Endothelial cell of umbilical vein (primary cell): ENCODE results near the gene GALNT13. TPM values are rescaled to one million over a fixed set of nuclear protein-coding genes. Genes with fewer than 3 reads are reported as not detected.

ENCODE experiments used
- BruUV-seq: library from RNA; stranded (reverse); fragments of 400-500 nt; replicated peaks from 2 replicates; lab custom pipeline; 2021; lab: Mats Ljungman, UMichigan
- CTCF ChIA-PET: fragments of 300-600, 350-600 bp; sonication (Branson Sonifier 250); formaldehyde crosslinking; loops from one replicate; lab custom pipeline; 2021; ENCODE audit warnings: antibody characterized with exemption, inconsistent platforms; lab: Charles Lee
- POLR2A ChIA-PET: fragments of 300-600, 350-600 bp; sonication (Branson Sonifier 250); formaldehyde crosslinking; loops from one replicate; lab custom pipeline; 2021; ENCODE audit warnings: antibody characterized with exemption, inconsistent platforms; lab: Charles Lee
- DNase-seq: peaks from one replicate; pipeline ENCODE4 v3.0.0-alpha.2; 2011; ENCODE audit warnings: low read depth, low spot score
- FAIRE-seq: peaks from 2 replicates; lab custom pipeline; 2011; peaks lifted over from hg19 to GRCh38; lab: Jason Lieb, UNC
- H2AFZ ChIP-seq: 2 replicates; pipeline ENCODE4 v1.6.0; 2012; ENCODE audit warnings: low read depth, low read length, control low read depth, inconsistent platforms
- H3K27ac ChIP-seq: 2 replicates; pipeline ENCODE4 v1.5.1; 2011; ENCODE audit warnings: low read depth, mild to moderate bottlenecking, control low read depth, low read length, moderate library complexity; ENCODE audit not compliant: insufficient read depth
- H3K27me3 ChIP-seq, 2 experiments: 2 replicates each; pipeline versions ENCODE4 v1.6.0 to v1.6.1; 2011; ENCODE audit warnings: low read length in 2 of 2, mixed read lengths in 1 of 2; ENCODE audit not compliant: control insufficient read depth in 2 of 2, insufficient read depth in 2 of 2
- H3K36me3 ChIP-seq, 2 experiments: 2 replicates in 1 of 2; 3 replicates in 1 of 2; pipeline ENCODE4 v1.5.1; 2011; ENCODE audit warnings: low read length in 2 of 2, mild to moderate bottlenecking in 1 of 2, moderate library complexity in 1 of 2; ENCODE audit not compliant: control insufficient read depth in 2 of 2, insufficient read depth in 2 of 2; ENCODE audit errors: extremely low read depth in 1 of 2
- H3K4me1 ChIP-seq: 3 replicates; pipeline ENCODE4 v1.5.1; 2011; ENCODE audit warnings: mild to moderate bottlenecking, low read length; ENCODE audit not compliant: control insufficient read depth, insufficient read depth; ENCODE audit errors: extremely low read depth
- H3K4me2 ChIP-seq: 2 replicates; pipeline ENCODE4 v1.6.1; 2011; ENCODE audit warnings: low read length, control low read depth, mixed read lengths; ENCODE audit not compliant: insufficient read depth
- H3K4me3 ChIP-seq, 3 experiments: fragments of 200-600 bp in 1 of 3; sonication (generic), shearing (Covaris generic) in 1 of 3; replicated peaks in 1 of 3; 2 replicates each; pipeline ENCODE4 v1.5.1; 2011 to 2016; ENCODE audit warnings: control low read depth in 3 of 3, low read length in 3 of 3, mild to moderate bottlenecking in 2 of 3, inconsistent platforms in 1 of 3, low read depth in 1 of 3, moderate library complexity in 1 of 3; ENCODE audit not compliant: insufficient read depth in 1 of 3
- H3K79me2 ChIP-seq: 2 replicates; pipeline ENCODE4 v1.6.0; 2012; ENCODE audit warnings: low read length, inconsistent platforms; ENCODE audit not compliant: control insufficient read depth, insufficient read depth
- H3K9ac ChIP-seq: replicated peaks from 2 replicates; pipeline ENCODE3; 2011; ENCODE audit warnings: low read length, control low read depth; ENCODE audit not compliant: insufficient read depth; ENCODE audit errors: extremely low read depth
- H3K9me1 ChIP-seq: replicated peaks from 3 replicates; pipeline ENCODE4 v1.6.0; 2011; ENCODE audit warnings: mild to moderate bottlenecking, low read length; ENCODE audit not compliant: control insufficient read depth, insufficient read depth; ENCODE audit errors: extremely low read depth
- H3K9me3 ChIP-seq: replicated peaks from 2 replicates; pipeline ENCODE4 v1.5.1; 2012; ENCODE audit warnings: low read length, inconsistent platforms; ENCODE audit not compliant: control insufficient read depth, insufficient read depth
- H4K20me1 ChIP-seq: replicated peaks from 2 replicates; pipeline ENCODE3; 2011; ENCODE audit warnings: mild to moderate bottlenecking, low read length; ENCODE audit not compliant: control insufficient read depth, insufficient read depth; ENCODE audit errors: extremely low read depth
- EZH2 ChIP-seq: IDR thresholded peaks from 2 replicates; pipeline ENCODE4 v1.6.1; 2012; ENCODE audit warnings: borderline replicate concordance, low read depth, mild to moderate bottlenecking, moderate library complexity, low read length, inconsistent platforms; ENCODE audit not compliant: severe bottlenecking
- FOS ChIP-seq: IDR thresholded peaks from 2 replicates; pipeline ENCODE4 v1.6.1; 2011; ENCODE audit warnings: mild to moderate bottlenecking, low read length, moderate library complexity, borderline replicate concordance; ENCODE audit not compliant: insufficient read depth
- GATA2 ChIP-seq: IDR thresholded peaks from 2 replicates; pipeline ENCODE4 v1.7.0; 2011; ENCODE audit warnings: low read depth, mild to moderate bottlenecking, moderate library complexity, mixed read lengths, low read length; ENCODE audit not compliant: insufficient read length, insufficient read depth
- JUN ChIP-seq: IDR thresholded peaks from 2 replicates; pipeline ENCODE4 v1.6.1; 2011; ENCODE audit warnings: borderline replicate concordance, low read depth; ENCODE audit not compliant: insufficient read length, insufficient read depth
- MYC ChIP-seq: IDR thresholded peaks from one replicate; pipeline ENCODE4 v1.6.1; 2011; ENCODE audit warnings: mild to moderate bottlenecking, low read depth, low read length
- POLR2A ChIP-seq: IDR thresholded peaks from 2 replicates; pipeline ENCODE4 v1.6.1; 2012; ENCODE audit warnings: low read depth, mild to moderate bottlenecking, control low read depth, low read length
- POLR2AphosphoS5 ChIP-seq: IDR thresholded peaks from 2 replicates; pipeline ENCODE4 v1.6.1; 2012; ENCODE audit warnings: low read depth, mild to moderate bottlenecking, control low read depth, low read length, moderate library complexity; ENCODE audit not compliant: insufficient read depth
- dilution Hi-C: fragments of 300-500 bp; cut with MboI; formaldehyde crosslinking; loops from one replicate; pipeline ENCODE4 v1.15.0; 2019; ENCODE audit warnings: low sequenced_read_pairs; ENCODE audit not compliant: extremely low pct_ligation_motif_present
- intact Hi-C: fragments of 100-400 bp; cut with micrococcal nuclease; formaldehyde crosslinking; loops from one replicate; pipeline ENCODE4 v1.10.0; 2022
- polyA plus RNA-seq, 4 experiments: library from polyadenylated mRNA; depleted of rRNA in 3 of 4; stranded (reverse) in 3 of 4; unstranded in 1 of 4; fragments of >200 nt; gene quantifications; 2 replicates each; pipeline versions ENCODE4 v1.2.1 to v1.2.3, GENCODE V29; 2011 to 2012; ENCODE audit warnings: missing spikeins in 1 of 4
- total RNA-seq: library from RNA; stranded (reverse); gene quantifications from 2 replicates; pipeline ENCODE4 v1.2.3, GENCODE V29; 2021
- TF ChIP-seq, protein P1 (sequence below): IDR thresholded peaks from 2 replicates; pipeline ENCODE4 v1.6.1; 2011; ENCODE audit not compliant: insufficient read depth, insufficient read length
- TF ChIP-seq, protein P2 (sequence below), 2 donors: IDR thresholded peaks; 1 replicate in 1 of 2; 2 replicates in 1 of 2; pipeline ENCODE4 v1.5.1; 2011; ENCODE audit warnings: low read length in 2 of 2, mild to moderate bottlenecking in 2 of 2, moderate library complexity in 2 of 2, control low read depth in 1 of 2, inconsistent platforms in 1 of 2, low read depth in 1 of 2; ENCODE audit not compliant: insufficient read depth in 1 of 2; ENCODE audit errors: extremely low read depth in 1 of 2

Gene GALNT13
- total and polyA plus RNA-seq, 2 donors (not counting 3 experiments of a cell fraction or from before 2014, with no cell fraction given), result 0.06 TPM; not detected in 1

DNA sequence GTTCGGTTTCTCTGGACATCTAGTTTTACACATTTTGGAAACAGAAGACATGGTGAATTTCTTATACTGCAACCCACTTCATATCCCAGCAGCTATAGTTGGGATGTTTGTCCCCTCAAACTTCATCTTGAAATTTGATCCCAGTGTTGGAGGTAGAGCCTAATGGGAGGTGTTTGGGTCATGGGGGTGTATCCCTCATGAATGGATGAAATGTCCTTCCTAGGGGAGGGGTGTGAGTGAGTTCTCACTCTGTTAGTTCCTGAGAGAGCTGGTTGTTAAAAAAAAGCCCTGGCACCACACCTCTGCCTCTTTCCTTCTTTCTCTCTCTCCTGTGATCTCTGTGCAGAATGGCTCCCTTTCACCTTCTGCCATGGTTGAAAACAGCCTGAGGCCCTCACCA is 457.8 kb downstream of the GALNT13 start:
- no TSS peak for BruUV-seq
- H3K79me2 ChIP-seq, result no peaks in the 10 kb centered on the region
- FAIRE-seq, result no peak
- no peak overlapping the region for H2AFZ ChIP-seq
- H3K36me3 ChIP-seq, result no peaks in the 10 kb centered on the region
- no peak for TF ChIP-seq JUN
- TF ChIP-seq, protein P1, sequence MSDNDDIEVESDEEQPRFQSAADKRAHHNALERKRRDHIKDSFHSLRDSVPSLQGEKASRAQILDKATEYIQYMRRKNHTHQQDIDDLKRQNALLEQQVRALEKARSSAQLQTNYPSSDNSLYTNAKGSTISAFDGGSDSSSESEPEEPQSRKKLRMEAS, result no peak
- TF ChIP-seq POLR2AphosphoS5, result no peak
- TF ChIP-seq MYC, result no peak
- no peak for TF ChIP-seq EZH2
- no peak for TF ChIP-seq POLR2A
- TF ChIP-seq, protein P2, sequence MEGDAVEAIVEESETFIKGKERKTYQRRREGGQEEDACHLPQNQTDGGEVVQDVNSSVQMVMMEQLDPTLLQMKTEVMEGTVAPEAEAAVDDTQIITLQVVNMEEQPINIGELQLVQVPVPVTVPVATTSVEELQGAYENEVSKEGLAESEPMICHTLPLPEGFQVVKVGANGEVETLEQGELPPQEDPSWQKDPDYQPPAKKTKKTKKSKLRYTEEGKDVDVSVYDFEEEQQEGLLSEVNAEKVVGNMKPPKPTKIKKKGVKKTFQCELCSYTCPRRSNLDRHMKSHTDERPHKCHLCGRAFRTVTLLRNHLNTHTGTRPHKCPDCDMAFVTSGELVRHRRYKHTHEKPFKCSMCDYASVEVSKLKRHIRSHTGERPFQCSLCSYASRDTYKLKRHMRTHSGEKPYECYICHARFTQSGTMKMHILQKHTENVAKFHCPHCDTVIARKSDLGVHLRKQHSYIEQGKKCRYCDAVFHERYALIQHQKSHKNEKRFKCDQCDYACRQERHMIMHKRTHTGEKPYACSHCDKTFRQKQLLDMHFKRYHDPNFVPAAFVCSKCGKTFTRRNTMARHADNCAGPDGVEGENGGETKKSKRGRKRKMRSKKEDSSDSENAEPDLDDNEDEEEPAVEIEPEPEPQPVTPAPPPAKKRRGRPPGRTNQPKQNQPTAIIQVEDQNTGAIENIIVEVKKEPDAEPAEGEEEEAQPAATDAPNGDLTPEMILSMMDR (IDR thresholded peaks at IDR 0.05; ENCODE audit: extremely low read depth in 1 of 2, insufficient read depth in 1 of 2, low read depth in 1 of 2, low read length in 2 of 2), result no peak
- no peak for TF ChIP-seq FOS
- no peak for TF ChIP-seq GATA2
- dilution Hi-C loops (no loop called here), intact Hi-C loops (no loop called here)
- POLR2A ChIA-PET, result no interaction called here
- no peaks in the 10 kb centered on the region for H3K9me1 ChIP-seq
- H3K9me3 ChIP-seq, result no peaks in the 10 kb centered on the region
- CTCF ChIA-PET, result no interaction called here
- H3K4me1 ChIP-seq, result no peaks in the 10 kb centered on the region
- H4K20me1 ChIP-seq, result no peaks in the 10 kb centered on the region
- no peak overlapping the region for H3K4me2 ChIP-seq
- no peak overlapping the region for H3K4me3 ChIP-seq
- DNase-seq, result no peak
- no peak overlapping the region for H3K9ac ChIP-seq
- no peak overlapping the region for H3K27ac ChIP-seq
- no peaks in the 10 kb centered on the region for H3K27me3 ChIP-seq
